ENCODE results near the gene PRSS50. TPM values are rescaled to one million over a fixed set of nuclear protein-coding genes. Genes with fewer than 3 reads are reported as not detected.

Gene PRSS50
- total and polyA plus RNA-seq, 7 donors: 0.03 to 1.1 (median 0.49) TPM; not detected in 3

DNA sequence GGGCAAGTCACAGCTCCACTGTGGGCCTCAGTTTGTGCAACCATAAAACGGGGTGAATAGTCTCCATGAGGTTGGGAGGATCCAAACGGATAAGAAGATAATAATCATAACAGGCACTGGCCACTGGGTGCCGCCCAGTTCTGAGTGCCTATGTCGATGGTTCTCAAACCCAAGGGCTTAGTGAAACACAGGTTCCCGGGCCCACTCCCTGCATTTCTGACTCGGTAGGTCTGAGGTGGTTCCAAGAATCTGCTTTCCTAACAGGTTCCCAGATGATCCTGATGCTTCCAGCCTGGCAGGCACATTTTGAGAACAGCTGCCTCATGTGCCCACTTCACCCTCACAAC, 45.3 kb downstream of the PRSS50 start:
- 91 to 92% methylated on average over 6 of the region's 6 CpGs for WGBS, 2 donors
- no peak overlapping the region for H3K27ac ChIP-seq
- no peaks in the 10 kb centered on the region for H3K36me3 ChIP-seq
- intact Hi-C loops (cut with DNase I): no loop called here
- H3K27me3 ChIP-seq: no peaks in the 10 kb centered on the region
- H3K4me3 ChIP-seq: no peak overlapping the region
- TF ChIP-seq EP300 (IDR thresholded peaks at IDR 0.05) (no peak), POLR2AphosphoS5 (IDR thresholded peaks at IDR 0.05) (no peak)
- TF ChIP-seq, protein P1, sequence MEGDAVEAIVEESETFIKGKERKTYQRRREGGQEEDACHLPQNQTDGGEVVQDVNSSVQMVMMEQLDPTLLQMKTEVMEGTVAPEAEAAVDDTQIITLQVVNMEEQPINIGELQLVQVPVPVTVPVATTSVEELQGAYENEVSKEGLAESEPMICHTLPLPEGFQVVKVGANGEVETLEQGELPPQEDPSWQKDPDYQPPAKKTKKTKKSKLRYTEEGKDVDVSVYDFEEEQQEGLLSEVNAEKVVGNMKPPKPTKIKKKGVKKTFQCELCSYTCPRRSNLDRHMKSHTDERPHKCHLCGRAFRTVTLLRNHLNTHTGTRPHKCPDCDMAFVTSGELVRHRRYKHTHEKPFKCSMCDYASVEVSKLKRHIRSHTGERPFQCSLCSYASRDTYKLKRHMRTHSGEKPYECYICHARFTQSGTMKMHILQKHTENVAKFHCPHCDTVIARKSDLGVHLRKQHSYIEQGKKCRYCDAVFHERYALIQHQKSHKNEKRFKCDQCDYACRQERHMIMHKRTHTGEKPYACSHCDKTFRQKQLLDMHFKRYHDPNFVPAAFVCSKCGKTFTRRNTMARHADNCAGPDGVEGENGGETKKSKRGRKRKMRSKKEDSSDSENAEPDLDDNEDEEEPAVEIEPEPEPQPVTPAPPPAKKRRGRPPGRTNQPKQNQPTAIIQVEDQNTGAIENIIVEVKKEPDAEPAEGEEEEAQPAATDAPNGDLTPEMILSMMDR (IDR thresholded peaks at IDR 0.05): no peak
- no peaks in the 10 kb centered on the region for H3K9me3 ChIP-seq
- no peak for DNase-seq
- no peaks in the 10 kb centered on the region for H3K4me1 ChIP-seq

DNA sequence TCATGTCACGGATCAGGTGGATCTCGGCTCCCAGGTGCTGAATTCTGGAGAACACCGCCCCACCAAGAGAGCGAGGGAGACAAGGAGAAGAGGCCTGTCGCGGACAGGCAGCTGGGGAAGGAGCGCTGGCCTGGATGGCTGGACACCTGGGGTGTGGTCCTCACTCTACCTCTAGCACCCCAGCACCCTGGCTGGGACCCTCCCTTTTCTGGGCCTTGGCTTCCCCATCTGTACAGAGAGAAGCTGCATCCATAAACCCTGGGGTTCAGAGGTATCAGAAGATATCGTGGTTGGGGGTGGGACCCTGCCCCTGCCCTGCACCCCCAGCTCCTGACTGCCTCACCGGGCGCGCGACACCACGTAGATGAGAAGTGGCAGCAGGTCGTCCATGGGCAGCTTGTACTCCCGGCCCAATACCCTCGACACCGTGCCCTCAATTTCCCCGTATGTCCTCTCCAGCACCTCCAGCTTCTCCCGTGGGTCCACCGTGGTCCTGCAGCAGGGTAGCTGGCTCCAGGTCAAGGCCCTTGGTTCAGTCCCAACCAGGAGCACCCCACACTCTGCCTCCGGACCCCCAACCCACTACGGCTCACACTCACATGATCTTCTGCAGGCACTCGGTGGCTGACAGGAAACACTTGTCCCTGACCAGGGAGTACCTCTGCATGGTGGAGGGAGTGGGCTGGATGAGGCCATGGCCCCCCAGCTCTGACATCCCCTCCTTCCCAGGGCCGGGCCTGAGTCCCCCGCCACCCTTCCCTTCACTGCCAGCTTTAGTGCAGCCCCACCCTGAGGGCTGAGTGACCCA, 45.9 kb downstream of the PRSS50 start:
- H3K9me3 ChIP-seq: no peaks in the 10 kb centered on the region
- H3K27me3 ChIP-seq: no peaks in the 10 kb centered on the region
- H3K36me3 ChIP-seq: no peaks in the 10 kb centered on the region
- intact Hi-C loops (cut with DNase I): no loop called here
- DNase-seq: peak; percentile 62
- no peak overlapping the region for H3K4me3 ChIP-seq
- whole genome bisulfite sequencing, 2 donors: 92 to 94% methylated on average over 25 of the region's 25 CpGs
- TF ChIP-seq, protein P1 (IDR thresholded peaks at IDR 0.05): no peak
- no peak for TF ChIP-seq POLR2A (IDR thresholded peaks at IDR 0.05)
- no peak for TF ChIP-seq POLR2AphosphoS5 (IDR thresholded peaks at IDR 0.05)
- TF ChIP-seq EP300 (IDR thresholded peaks at IDR 0.05): no peak
- H3K27ac ChIP-seq: no peak overlapping the region
- H3K4me1 ChIP-seq: peaks cover 0 to 5% (median 3%) of the 10 kb centered on the region in 4 donors

DNA sequence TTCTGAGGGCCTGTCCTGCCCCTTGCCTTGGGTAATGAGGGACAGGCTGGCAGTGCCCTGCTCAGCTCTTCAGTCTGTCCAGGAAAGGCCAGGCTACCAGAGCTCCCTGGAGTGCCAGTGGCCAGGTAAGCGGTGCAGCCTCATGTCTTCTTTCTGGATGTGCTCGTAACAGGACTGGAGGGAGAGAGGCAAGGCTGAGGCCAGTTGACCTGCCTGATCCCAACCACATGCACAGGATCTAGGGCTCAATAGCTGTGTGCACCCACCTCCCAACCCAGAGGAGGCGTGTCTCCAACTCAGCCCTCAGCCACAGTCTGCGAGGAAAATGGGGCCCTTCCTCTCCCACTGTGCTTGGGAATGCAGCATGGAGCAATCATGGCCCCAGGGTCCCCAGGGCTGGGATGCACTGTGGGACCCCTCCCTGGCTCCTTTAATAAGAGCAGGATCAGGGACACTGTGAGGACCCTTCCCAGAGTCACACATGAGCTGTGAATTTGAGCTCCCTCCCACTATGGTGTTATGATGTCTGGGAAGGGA, 46.7 kb downstream of the PRSS50 start:
- Histone ChIP-seq H3K4me3 (no peak overlapping the region), H3K9me3 (no peaks in the 10 kb centered on the region), H3K27ac (no peak overlapping the region), H3K36me3 (no peaks in the 10 kb centered on the region), H3K27me3 (no peaks in the 10 kb centered on the region), H3K4me1 (peaks cover 0 to 13% (median 8%) of the 10 kb centered on the region in 4 donors)
- TF ChIP-seq EP300 (IDR thresholded peaks at IDR 0.05) (no peak), POLR2A (IDR thresholded peaks at IDR 0.05) (no peak), POLR2AphosphoS5 (IDR thresholded peaks at IDR 0.05) (no peak)
- TF ChIP-seq, protein P1 (IDR thresholded peaks at IDR 0.05): no peak
- intact Hi-C loops (cut with DNase I): no loop called here
- peak; percentile 35 for DNase-seq
- WGBS, 2 donors: 93 to 95% methylated on average over 4 of the region's 4 CpGs

DNA sequence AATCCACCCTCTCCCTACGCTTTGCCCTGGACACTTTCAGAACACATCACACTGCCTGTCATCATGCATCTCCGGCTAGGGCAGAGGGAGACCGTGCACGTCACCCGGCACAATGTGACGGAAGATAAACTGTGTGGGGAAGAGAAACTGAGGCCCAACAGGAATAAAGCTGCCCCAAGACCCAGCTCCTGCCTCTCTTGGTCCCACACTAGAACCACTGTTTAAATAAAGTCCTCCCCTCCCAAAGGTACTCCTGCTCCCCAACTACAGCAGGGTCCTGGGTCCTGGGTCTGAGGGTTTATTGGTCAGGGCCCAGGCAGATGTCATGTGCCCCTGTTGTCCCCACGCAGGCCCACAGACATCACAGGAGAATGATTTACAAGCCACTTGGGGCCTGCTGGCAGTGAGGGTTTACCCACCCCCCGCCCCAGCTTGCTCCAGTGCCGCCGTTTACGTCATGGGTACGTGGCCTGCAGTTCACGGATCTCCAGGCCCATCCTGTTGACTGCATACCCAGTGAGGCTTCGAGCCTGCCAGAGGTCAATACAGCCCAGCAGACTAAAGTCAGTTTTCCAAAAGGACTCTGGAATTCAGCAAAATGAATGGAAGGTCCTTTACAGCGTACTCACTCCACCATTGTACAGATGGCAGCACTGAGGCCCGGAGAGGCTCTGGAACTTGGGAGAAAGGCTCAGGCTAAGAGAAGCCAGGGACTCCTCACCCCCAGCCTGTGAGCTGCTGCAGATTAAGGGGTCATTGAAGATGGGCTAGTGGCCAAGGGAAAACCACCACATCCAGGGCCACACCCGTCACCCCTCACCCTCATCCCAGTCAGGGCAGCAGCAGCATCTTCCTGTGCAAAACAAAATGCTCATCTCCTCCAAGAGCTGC, 47.4 kb downstream of the PRSS50 start:
- TF ChIP-seq POLR2A (IDR thresholded peaks at IDR 0.05): no peak
- TF ChIP-seq, protein P1 (IDR thresholded peaks at IDR 0.05): no peak
- no peak for TF ChIP-seq POLR2AphosphoS5 (IDR thresholded peaks at IDR 0.05)
- no peak for TF ChIP-seq EP300 (IDR thresholded peaks at IDR 0.05)
- DNase-seq: no peak

More for the DNA sequence above, 47.4 kb downstream of the PRSS50 start:
- 85 to 90% methylated on average over 17 of the region's 17 CpGs for WGBS, 2 donors
- no peak overlapping the region for H3K27ac ChIP-seq
- H3K27me3 ChIP-seq: no peaks in the 10 kb centered on the region
- H3K36me3 ChIP-seq: no peaks in the 10 kb centered on the region
- intact Hi-C loops (cut with DNase I): no loop called here
- no peaks in the 10 kb centered on the region for H3K9me3 ChIP-seq
- H3K4me1 ChIP-seq: peaks cover 0 to 14% (median 8%) of the 10 kb centered on the region in 4 donors
- no peak overlapping the region for H3K4me3 ChIP-seq

Measured in sigmoid colon (tissue), 7 donors.